PC-3 (cell line): Measurements from ENCODE around the gene CRYL1. TPM values are rescaled to one million over a fixed set of nuclear protein-coding genes. Genes with fewer than 3 reads are reported as not detected.

Experiments used
- ATAC-seq: fragments of 200-7000 bp; cut with Tn5 transposase; 2 replicates; pipeline ENCODE4 v1.9.1; 2020; ENCODE audit warnings: mild to moderate bottlenecking, moderate library complexity
- BruUV-seq: library from RNA; stranded (reverse); fragments of 400-500 nt; replicated peaks from 2 replicates; lab custom pipeline; 2021; lab: Mats Ljungman, UMichigan
- CTCF ChIA-PET: fragments of 300-600 bp; sonication (Branson Sonifier 250); formaldehyde crosslinking; loops from one replicate; lab custom pipeline; 2022; ENCODE audit warnings: antibody characterized with exemption; lab: Charles Lee
- POLR2A ChIA-PET: fragments of 300-600 bp; sonication (Branson Sonifier 250); formaldehyde crosslinking; loops from one replicate; lab custom pipeline; 2022; ENCODE audit warnings: antibody characterized with exemption; ENCODE audit not compliant: unreplicated experiment; lab: Charles Lee
- DNase-seq: peaks from one replicate; pipeline ENCODE4 v3.0.0-alpha.2; 2015
- H2AFZ ChIP-seq: fragments of 300-600 bp; sonication (generic); 2 replicates; pipeline ENCODE4 v1.6.0; 2016; ENCODE audit warnings: antibody characterized with exemption, low read length
- H3F3A ChIP-seq: fragments of 300-600 bp; sonication (generic); one replicate; pipeline ENCODE4 v1.6.0; 2017; ENCODE audit warnings: antibody characterized with exemption, low read length, control low read depth, mild to moderate bottlenecking; ENCODE audit not compliant: unreplicated experiment
- H3K27ac ChIP-seq: fragments of 300-600 bp; sonication (generic); 2 replicates; pipeline ENCODE4 v1.5.1; 2016; ENCODE audit warnings: mild to moderate bottlenecking, low read length
- H3K27me3 ChIP-seq: fragments of 300-600 bp; sonication (generic); 2 replicates; pipeline ENCODE4 v1.6.1; 2016; ENCODE audit warnings: low read length, mixed read lengths
- H3K36me3 ChIP-seq: fragments of 300-600 bp; sonication (generic); 2 replicates; pipeline ENCODE4 v1.6.1; 2016; ENCODE audit warnings: low read depth, mixed run types, low read length, mixed read lengths
- H3K4me1 ChIP-seq: fragments of 300-600 bp; sonication (generic); 2 replicates; pipeline ENCODE4 v1.5.1; 2016; ENCODE audit warnings: low read length; ENCODE audit not compliant: insufficient read depth
- H3K4me2 ChIP-seq: fragments of 300-600 bp; sonication (generic); 2 replicates; pipeline ENCODE4 v1.6.0; 2016; ENCODE audit warnings: low read length
- H3K4me3 ChIP-seq: fragments of 300-600 bp; sonication (generic); 2 replicates; pipeline ENCODE4 v1.5.1; 2016; ENCODE audit warnings: mild to moderate bottlenecking, low read length, mixed read lengths
- H3K79me2 ChIP-seq: fragments of 300-600 bp; sonication (generic); 2 replicates; pipeline ENCODE4 v1.6.1; 2017; ENCODE audit warnings: low read length, mixed read lengths
- H3K9ac ChIP-seq: fragments of 300-600 bp; sonication (generic); 2 replicates; pipeline ENCODE4 v1.6.0; 2016; ENCODE audit warnings: mild to moderate bottlenecking, low read length
- H3K9me2 ChIP-seq: fragments of 300-600 bp; sonication (generic); replicated peaks from 2 replicates; pipeline ENCODE4 v1.6.1; 2016; ENCODE audit warnings: mixed run types, low read length, mixed read lengths
- H3K9me3 ChIP-seq: fragments of 300-600 bp; sonication (generic); 2 replicates; pipeline ENCODE4 v1.6.1; 2016; ENCODE audit warnings: low read length, mixed read lengths
- H4K20me1 ChIP-seq: fragments of 300-600 bp; sonication (generic); 2 replicates; pipeline ENCODE4 v1.6.1; 2016; ENCODE audit warnings: low read length, mixed read lengths
- EZH2 ChIP-seq: fragments of 300-600 bp; sonication (generic); IDR thresholded peaks from one replicate; pipeline ENCODE4 v1.6.1; 2017; ENCODE audit warnings: antibody characterized with exemption, mild to moderate bottlenecking, low read length; ENCODE audit not compliant: unreplicated experiment
- EZH2phosphoT487 ChIP-seq: fragments of 300-600 bp; sonication (generic); IDR thresholded peaks from 2 replicates; pipeline ENCODE4 v1.6.1; 2018; ENCODE audit warnings: mild to moderate bottlenecking, antibody characterized with exemption, low read length, borderline replicate concordance
- intact Hi-C: fragments of 100-400 bp; cut with micrococcal nuclease; formaldehyde crosslinking; loops from 2 replicates; pipeline ENCODE4 v1.9.0; 2023
- total RNA-seq: library from RNA; depleted of rRNA; stranded (reverse); fragments of >200 nt; gene quantifications from 2 replicates; pipeline ENCODE4 v1.2.3, GENCODE V29; 2014
- TF ChIP-seq, protein P1 (sequence below): fragments of 300-600 bp; sonication (generic); conservative IDR thresholded peaks from 2 replicates; pipeline ENCODE4 v1.5.1; 2017; ENCODE audit warnings: antibody characterized with exemption, low read depth, mild to moderate bottlenecking, low read length

CRYL1 gene
- total RNA-seq, 1 experiment from 2014 or later = 20.8 TPM

DNA sequence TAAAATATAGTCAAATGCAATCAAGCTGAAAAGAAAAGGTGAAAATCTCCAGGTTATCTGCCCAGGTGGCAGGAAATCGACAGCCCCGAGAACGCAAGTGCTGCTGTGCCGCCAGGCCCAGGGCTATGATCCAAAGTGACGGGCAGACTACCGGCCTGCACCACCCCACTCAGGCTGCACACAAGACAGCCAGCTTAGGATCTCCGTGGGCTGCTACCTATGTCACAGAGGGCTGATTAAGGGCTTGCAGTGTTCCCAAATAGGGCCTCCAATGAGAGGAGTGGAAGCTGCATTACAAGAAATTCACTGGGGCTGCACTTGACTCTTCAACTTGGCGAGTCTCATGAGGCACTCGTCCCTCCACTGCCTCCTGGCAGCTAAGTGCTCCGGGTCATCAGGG is 121.8 kb downstream of the CRYL1 start:
- H3K9me2 ChIP-seq = no peaks in the 10 kb centered on the region
- H3K4me1 ChIP-seq = peaks cover 31% of the 10 kb centered on the region
- H3K4me2 ChIP-seq = no peak overlapping the region
- H3K27ac ChIP-seq = no peak overlapping the region
- ATAC-seq = no peak
- BruUV-seq = no TSS peak
- no peaks in the 10 kb centered on the region for H4K20me1 ChIP-seq
- no peaks in the 10 kb centered on the region for H3K27me3 ChIP-seq
- TF ChIP-seq, protein P1, sequence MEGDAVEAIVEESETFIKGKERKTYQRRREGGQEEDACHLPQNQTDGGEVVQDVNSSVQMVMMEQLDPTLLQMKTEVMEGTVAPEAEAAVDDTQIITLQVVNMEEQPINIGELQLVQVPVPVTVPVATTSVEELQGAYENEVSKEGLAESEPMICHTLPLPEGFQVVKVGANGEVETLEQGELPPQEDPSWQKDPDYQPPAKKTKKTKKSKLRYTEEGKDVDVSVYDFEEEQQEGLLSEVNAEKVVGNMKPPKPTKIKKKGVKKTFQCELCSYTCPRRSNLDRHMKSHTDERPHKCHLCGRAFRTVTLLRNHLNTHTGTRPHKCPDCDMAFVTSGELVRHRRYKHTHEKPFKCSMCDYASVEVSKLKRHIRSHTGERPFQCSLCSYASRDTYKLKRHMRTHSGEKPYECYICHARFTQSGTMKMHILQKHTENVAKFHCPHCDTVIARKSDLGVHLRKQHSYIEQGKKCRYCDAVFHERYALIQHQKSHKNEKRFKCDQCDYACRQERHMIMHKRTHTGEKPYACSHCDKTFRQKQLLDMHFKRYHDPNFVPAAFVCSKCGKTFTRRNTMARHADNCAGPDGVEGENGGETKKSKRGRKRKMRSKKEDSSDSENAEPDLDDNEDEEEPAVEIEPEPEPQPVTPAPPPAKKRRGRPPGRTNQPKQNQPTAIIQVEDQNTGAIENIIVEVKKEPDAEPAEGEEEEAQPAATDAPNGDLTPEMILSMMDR = no peak
- TF ChIP-seq EZH2phosphoT487 (no peak), EZH2 (no peak)
- H3K9me3 ChIP-seq = no peaks in the 10 kb centered on the region
- no peak overlapping the region for H3K9ac ChIP-seq
- no peaks in the 10 kb centered on the region for H3K36me3 ChIP-seq
- H3F3A ChIP-seq = no peaks in the 10 kb centered on the region
- CTCF ChIA-PET = no interaction called here
- H3K79me2 ChIP-seq = no peaks in the 10 kb centered on the region
- no peak overlapping the region for H3K4me3 ChIP-seq
- intact Hi-C loops = no loop called here
- no peak for DNase-seq
- POLR2A ChIA-PET = no interaction called here
- H2AFZ ChIP-seq = no peak overlapping the region

DNA sequence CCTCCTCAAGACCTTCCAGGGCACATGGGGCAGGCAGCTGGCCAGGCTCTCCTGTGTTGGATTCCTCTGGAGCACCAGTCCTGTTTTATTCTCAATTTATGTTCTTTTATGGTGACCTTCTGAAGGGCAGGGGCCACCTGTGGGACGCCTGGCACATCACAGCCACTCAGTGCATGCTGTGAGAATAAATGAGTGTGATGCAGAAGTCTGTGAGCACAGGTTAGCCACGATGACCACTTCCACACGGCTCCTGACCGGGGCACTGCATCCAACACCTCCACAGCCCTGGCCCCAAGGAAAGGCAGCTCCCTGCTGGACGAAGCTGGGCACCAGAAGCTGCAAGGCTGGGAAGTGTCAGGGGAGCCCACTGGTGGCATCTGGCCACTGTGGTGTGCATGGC is 122.8 kb downstream of the CRYL1 start:
- BruUV-seq = no TSS peak
- no peaks in the 10 kb centered on the region for H3K9me3 ChIP-seq
- TF ChIP-seq EZH2phosphoT487 (no peak), EZH2 (no peak)
- TF ChIP-seq, protein P1 = no peak
- ATAC-seq (no peak), DNase-seq (no peak)
- peak overlapping the region; percentile 73 for H3K4me2 ChIP-seq
- no peaks in the 10 kb centered on the region for H3F3A ChIP-seq
- intact Hi-C loops = no loop called here
- peaks cover 31% of the 10 kb centered on the region for H3K4me1 ChIP-seq
- no peak overlapping the region for H2AFZ ChIP-seq
- H3K9ac ChIP-seq = peak overlapping the region; percentile 51; the same call in 1 of the 2 replicates
- H3K27me3 ChIP-seq = no peaks in the 10 kb centered on the region
- POLR2A ChIA-PET = no interaction called here
- H3K27ac ChIP-seq = peak overlapping the region; percentile 83
- H3K79me2 ChIP-seq = no peaks in the 10 kb centered on the region
- no peak overlapping the region for H3K4me3 ChIP-seq
- no peaks in the 10 kb centered on the region for H4K20me1 ChIP-seq
- no peaks in the 10 kb centered on the region for H3K36me3 ChIP-seq
- CTCF ChIA-PET = no interaction called here
- no peaks in the 10 kb centered on the region for H3K9me2 ChIP-seq

DNA sequence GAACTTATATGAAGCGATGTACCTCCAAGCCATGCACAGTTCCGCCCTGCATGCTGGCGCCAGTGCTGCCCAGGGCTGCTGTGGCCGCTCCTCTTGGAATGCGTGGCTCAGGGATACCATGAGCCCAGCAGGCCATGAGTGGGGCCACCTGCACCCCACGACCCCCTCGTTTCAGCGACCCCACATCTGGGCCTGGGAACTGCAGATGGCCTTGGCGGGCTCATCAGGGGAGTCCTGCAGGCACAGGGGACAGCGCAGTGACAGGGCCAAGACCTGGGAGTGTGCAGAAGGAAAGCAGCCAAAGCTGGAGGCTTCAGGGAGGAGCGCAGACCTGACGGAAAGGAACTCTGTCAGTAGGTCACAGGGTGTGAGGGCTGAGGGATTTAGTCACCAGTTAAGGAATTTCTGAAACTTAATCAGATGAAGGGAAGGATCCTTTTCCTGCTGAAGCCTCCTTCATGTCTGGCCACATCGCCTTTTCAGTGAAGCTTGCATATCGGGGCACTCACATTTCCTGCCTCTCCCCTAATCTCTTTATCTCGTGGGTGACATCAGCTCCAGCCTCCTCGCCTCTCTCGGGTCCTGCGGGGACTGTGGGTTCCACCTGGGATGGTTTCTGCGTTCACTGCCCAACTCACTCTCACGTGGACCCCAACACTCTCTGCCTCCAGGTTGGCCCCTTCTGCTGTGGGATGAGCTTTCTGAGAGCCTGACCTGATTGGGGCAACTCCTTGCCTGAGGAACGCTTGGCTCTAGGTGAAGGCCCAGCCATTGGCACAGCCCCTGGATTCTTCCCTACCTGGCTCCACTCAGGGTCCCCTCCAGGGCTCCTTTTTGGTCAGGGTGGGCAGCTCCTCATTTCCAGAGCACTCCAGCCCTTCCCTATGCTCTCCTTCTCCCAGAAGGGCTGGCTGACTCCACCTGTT is 123.5 kb downstream of the CRYL1 start:
- no peaks in the 10 kb centered on the region for H3K36me3 ChIP-seq
- intact Hi-C loops = no loop called here
- no peaks in the 10 kb centered on the region for H3K27me3 ChIP-seq
- no peaks in the 10 kb centered on the region for H4K20me1 ChIP-seq
- TF ChIP-seq EZH2phosphoT487 = no peak
- TF ChIP-seq EZH2 = no peak
- TF ChIP-seq, protein P1 = no peak
- H3K9ac ChIP-seq = peak overlapping the region; percentile 51
- peak overlapping the region; percentile 58 for H2AFZ ChIP-seq
- no TSS peak for BruUV-seq
- H3K27ac ChIP-seq = peak overlapping the region; percentile 83
- H3K9me3 ChIP-seq = no peaks in the 10 kb centered on the region
- no peaks in the 10 kb centered on the region for H3F3A ChIP-seq
- POLR2A ChIA-PET = no interaction called here
- H3K4me3 ChIP-seq = no peak overlapping the region
- peak overlapping the region; percentile 73 for H3K4me2 ChIP-seq
- H3K79me2 ChIP-seq = no peaks in the 10 kb centered on the region
- peak; percentile 91 for DNase-seq
- H3K4me1 ChIP-seq = peaks cover 31% of the 10 kb centered on the region
- H3K9me2 ChIP-seq = no peaks in the 10 kb centered on the region
- CTCF ChIA-PET = interaction anchor here (0.5 kb wide), 1 partner anchor 609 kb away, joined by 5 read pairs; no protein-coding TSS in a partner anchor
- ATAC-seq = peak; percentile 91
